Raji (cell line): ENCODE results near the gene RBM12.

ENCODE experiments used
- POLR2A ChIP-seq: IDR thresholded peaks from 2 replicates; pipeline ENCODE4 v1.6.1; 2011; ENCODE audit warnings: low read depth, low read length, control low read depth; ENCODE audit not compliant: insufficient read depth

RBM12 gene

GRCh38 chr20:35664466-35665206, at the start of gene RBM12, which contains the start of gene CPNE1:
TSS of gene RBM12 (minus strand) at chr20:35664900. CDS start at chr20:35655322, 9,578 bp downstream.
TSS of gene CPNE1 (minus strand) at chr20:35664900. CDS start at chr20:35632923, 31,977 bp downstream.
- peak; percentile 97 for TF ChIP-seq POLR2A

- TF ChIP-seq POLR2A, result no peak
These were observed 49.4 kb upstream of the RBM12 start for GRCh38 chr20:35714127-35714526.

GRCh38 chr20:35711588-35712209, 47.0 kb upstream of the RBM12 start:
- no peak for TF ChIP-seq POLR2A

GRCh38 chr20:35710884-35711587, 46.3 kb upstream of the RBM12 start:
- TF ChIP-seq POLR2A, result no peak

GRCh38 chr20:35710039-35710438, 45.3 kb upstream of the RBM12 start:
- TF ChIP-seq POLR2A, result no peak

GRCh38 chr20:35709259-35709658, 44.6 kb upstream of the RBM12 start:
- TF ChIP-seq POLR2A, result no peak

- no peak for TF ChIP-seq POLR2A
These were observed 43.8 kb upstream of the RBM12 start for GRCh38 chr20:35708502-35708901.

- TF ChIP-seq POLR2A, result no peak
These were observed 40.0 kb upstream of the RBM12 start for GRCh38 chr20:35704514-35705261.

- TF ChIP-seq POLR2A, result 0 out of 2 replicates have a peak, but pooled peaks have one; percentile 2
These were observed 38.4 kb upstream of the RBM12 start for GRCh38 chr20:35702824-35703695.

- TF ChIP-seq POLR2A, result 0 out of 2 replicates have a peak, but pooled peaks have one; percentile 21
These were observed 37.5 kb upstream of the RBM12 start for GRCh38 chr20:35702051-35702823.

- TF ChIP-seq POLR2A, result no peak
These were observed 36.0 kb upstream of the RBM12 start for GRCh38 chr20:35700625-35701148.

GRCh38 chr20:35699957-35700624, 35.4 kb upstream of the RBM12 start:
- no peak for TF ChIP-seq POLR2A
